Activated naive CD8-positive, alpha-beta T cell treated with anti-CD3 and anti-CD28 coated beads, Interleukin-2, amount 50 U/mL, for 24 hours (primary cell): ENCODE results near the gene RNF220.
"Not testable (repeated sequence)": the region's sequence is repeated elsewhere in the genome, so short reads cannot be mapped to it uniquely, and the experiment has no call there.

Experiments
- ATAC-seq: fragments of 150-1000 bp; cut with Tn5 transposase; one replicate; pipeline ENCODE4 v1.10.0; 2021
- DNase-seq: peaks from one replicate; pipeline ENCODE4 v3.0.0; 2021
- H3K27ac Mint-ChIP-seq: one replicate; pipeline ENCODE4 v1.8.0; 2021; ENCODE audit warnings: mild to moderate bottlenecking, mixed read lengths
- H3K27me3 Mint-ChIP-seq: one replicate; pipeline ENCODE4 v1.8.0; 2021; ENCODE audit warnings: mixed read lengths
- H3K36me3 Mint-ChIP-seq: one replicate; pipeline ENCODE4 v1.8.0; 2021; ENCODE audit warnings: low read depth, mixed read lengths
- H3K4me1 Mint-ChIP-seq: one replicate; pipeline ENCODE4 v1.8.0; 2021; ENCODE audit warnings: mixed read lengths
- H3K4me3 Mint-ChIP-seq: one replicate; pipeline ENCODE4 v1.8.0; 2021; ENCODE audit warnings: mild to moderate bottlenecking, moderate library complexity, mixed read lengths
- H3K9me3 Mint-ChIP-seq: one replicate; pipeline ENCODE4 v1.8.0; 2021; ENCODE audit warnings: mixed read lengths

RNF220 gene

DNA sequence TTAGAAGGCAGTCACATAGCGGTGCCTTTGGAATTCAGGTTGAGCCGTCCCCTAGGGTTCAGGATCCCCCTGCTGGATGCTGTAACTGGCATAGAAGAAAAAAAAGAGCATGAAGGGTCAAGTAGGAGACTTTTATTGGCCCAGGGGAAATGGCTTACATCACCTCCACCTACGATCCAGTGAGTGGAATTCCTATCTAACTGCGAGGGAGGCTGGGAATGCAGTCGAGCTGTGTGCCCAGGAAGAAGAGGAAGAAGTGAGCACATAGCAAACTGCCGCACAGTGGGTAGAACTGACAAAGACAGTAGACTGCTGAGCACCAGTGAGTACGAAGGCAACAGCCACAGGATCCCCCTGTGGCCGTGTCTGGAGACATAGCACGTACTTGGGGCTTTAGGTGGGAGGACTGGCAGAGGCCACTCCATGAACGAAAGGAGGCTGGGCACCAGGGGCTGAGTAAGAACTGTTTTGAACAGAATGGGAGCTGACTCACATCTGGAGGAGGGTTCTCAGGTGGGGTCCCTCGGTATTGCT is 79.2 kb downstream of the RNF220 start:
- ATAC-seq (no peak), DNase-seq (no peak)
- peaks cover 18% of the 10 kb centered on the region for H3K27me3 Mint-ChIP-seq
- peaks cover 2% of the 10 kb centered on the region for H3K4me1 Mint-ChIP-seq
- no peak overlapping the region for H3K27ac Mint-ChIP-seq
- no peaks in the 10 kb centered on the region for H3K9me3 Mint-ChIP-seq
- no peak overlapping the region for H3K4me3 Mint-ChIP-seq
- no peaks in the 10 kb centered on the region for H3K36me3 Mint-ChIP-seq

DNA sequence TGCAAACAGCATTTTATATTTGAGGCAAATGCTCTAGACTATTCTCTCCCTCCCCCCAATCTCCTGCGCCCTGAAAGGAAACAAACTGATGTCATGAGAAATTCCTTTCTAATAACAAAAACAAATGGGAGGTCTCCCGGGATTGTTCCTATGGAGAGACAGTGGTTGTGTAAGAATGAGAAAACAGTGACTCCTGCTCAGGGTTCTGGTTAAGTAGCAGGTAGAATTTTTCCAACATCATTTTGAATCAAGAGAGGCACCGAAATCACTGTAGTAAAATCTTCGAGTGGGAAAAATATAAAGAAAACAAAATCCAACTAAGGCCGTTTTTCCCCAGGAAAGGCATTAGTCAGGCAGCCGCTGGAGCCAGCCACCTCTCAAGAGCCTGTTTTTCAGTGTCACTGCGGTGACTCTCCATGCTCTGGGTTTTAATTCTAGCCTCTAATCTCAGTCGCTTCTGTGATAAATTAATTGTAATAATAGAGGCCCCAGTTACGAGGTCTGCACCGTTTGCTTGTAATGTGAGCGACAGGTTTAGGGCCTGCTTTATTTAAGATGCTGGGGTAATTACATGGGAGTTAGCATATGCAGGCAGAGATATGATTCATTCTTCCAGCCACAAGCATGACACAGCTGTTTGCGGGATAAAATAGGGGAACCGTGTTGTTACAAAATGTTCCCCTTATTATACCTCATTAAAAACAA is 80.3 kb downstream of the RNF220 start:
- Mint-ChIP-seq H3K27ac (no peak overlapping the region), H3K27me3 (peaks cover 18% of the 10 kb centered on the region), H3K9me3 (no peaks in the 10 kb centered on the region), H3K36me3 (no peaks in the 10 kb centered on the region), H3K4me3 (no peak overlapping the region), H3K4me1 (peaks cover 2% of the 10 kb centered on the region)
- peak; percentile 59 for ATAC-seq
- DNase-seq = peak; percentile 3

DNA sequence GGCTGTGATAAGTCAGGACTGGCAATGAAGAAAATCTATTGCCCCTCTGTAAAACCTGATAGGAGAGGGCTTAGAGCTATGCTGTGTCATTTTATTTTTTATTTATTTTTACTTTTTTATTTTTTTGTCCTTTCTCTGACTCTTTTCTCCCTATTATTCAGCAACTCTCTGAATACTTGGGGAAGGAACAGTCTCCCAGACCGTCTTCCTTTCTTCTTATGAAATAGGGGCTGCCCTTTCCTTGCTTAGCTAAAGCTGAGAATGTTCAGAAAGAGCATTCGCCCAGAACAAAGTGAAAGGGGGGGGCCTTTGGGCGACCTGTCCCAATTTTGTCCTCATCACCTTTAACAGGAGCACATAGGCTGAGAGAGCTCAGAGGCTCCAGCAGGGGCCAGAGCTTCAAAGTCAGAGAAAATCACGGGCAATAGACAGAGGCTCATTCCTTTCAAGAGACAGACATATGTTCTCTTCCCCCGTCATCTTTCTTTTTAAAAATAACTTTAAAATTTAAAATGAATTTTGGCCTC is 80.9 kb downstream of the RNF220 start:
- DNase-seq (no peak), ATAC-seq (no peak)
- Mint-ChIP-seq H3K27me3 (peaks cover 18% of the 10 kb centered on the region), H3K9me3 (peaks cover 5% of the 10 kb centered on the region), H3K27ac (no peak overlapping the region), H3K36me3 (no peaks in the 10 kb centered on the region), H3K4me3 (no peak overlapping the region), H3K4me1 (peaks cover 2% of the 10 kb centered on the region)

DNA sequence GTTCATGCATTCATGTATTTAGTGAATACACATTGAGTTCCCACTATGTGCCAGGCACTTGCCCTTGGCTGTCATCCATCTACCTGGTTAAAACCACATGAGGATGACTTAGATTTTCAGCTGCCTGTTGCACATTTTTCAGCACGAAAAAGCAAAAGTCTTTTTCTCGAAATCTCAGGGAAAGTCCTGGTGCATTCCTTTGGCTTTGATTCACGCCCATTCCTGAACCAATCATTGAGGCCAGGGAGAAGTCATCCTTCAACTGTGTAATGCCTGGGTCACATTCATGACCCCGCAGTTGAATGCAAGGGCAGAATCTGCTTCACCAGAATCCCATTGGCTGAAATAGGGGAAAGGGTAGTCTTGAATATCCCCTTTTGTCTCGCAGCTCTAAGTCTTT is 84.4 kb downstream of the RNF220 start:
- ATAC-seq (no peak), DNase-seq (no peak)
- H3K36me3 Mint-ChIP-seq = no peaks in the 10 kb centered on the region

DNA sequence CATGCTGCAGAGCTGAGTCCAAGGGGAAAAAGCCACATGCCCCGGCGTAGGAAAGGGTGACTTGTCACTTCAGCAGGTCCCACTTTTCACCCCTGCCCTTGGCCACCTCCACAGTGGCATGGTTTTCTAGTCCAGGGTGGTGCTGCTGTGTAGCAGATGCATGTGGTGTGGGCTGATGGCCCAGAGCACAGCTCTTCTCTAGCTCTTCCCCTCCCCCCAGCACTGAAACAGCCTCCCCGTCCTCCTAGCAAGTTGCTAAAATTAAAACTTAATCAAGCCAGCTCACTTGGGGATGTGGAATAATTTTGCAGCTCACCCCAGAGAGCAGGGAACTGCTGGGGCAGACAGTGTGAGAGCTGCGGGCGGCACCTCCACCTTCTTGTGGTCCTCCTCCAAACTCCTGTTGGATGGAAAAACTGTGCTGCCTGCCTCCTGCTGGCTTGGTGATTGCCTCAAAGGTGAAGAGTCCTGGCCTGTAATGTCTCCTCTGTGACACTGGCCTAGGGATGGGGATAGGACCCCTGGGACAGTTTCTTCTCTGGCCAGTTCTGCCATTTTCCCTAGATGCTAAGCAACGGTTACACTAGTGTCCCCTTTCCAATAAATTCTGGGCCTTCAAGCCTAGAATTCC is 91.6 kb downstream of the RNF220 start:
- Mint-ChIP-seq H3K27ac (no peak overlapping the region), H3K36me3 (no peaks in the 10 kb centered on the region), H3K27me3 (no peaks in the 10 kb centered on the region), H3K4me3 (no peak overlapping the region), H3K4me1 (no peaks in the 10 kb centered on the region), H3K9me3 (no peaks in the 10 kb centered on the region)
- no peak for ATAC-seq
- no peak for DNase-seq

More for the DNA sequence above, 84.4 kb downstream of the RNF220 start:
- H3K27ac Mint-ChIP-seq = no peak overlapping the region
- peaks cover 2% of the 10 kb centered on the region for H3K4me1 Mint-ChIP-seq
- H3K9me3 Mint-ChIP-seq = peaks cover 5% of the 10 kb centered on the region
- H3K27me3 Mint-ChIP-seq = peaks cover 13% of the 10 kb centered on the region
- no peak overlapping the region for H3K4me3 Mint-ChIP-seq

DNA sequence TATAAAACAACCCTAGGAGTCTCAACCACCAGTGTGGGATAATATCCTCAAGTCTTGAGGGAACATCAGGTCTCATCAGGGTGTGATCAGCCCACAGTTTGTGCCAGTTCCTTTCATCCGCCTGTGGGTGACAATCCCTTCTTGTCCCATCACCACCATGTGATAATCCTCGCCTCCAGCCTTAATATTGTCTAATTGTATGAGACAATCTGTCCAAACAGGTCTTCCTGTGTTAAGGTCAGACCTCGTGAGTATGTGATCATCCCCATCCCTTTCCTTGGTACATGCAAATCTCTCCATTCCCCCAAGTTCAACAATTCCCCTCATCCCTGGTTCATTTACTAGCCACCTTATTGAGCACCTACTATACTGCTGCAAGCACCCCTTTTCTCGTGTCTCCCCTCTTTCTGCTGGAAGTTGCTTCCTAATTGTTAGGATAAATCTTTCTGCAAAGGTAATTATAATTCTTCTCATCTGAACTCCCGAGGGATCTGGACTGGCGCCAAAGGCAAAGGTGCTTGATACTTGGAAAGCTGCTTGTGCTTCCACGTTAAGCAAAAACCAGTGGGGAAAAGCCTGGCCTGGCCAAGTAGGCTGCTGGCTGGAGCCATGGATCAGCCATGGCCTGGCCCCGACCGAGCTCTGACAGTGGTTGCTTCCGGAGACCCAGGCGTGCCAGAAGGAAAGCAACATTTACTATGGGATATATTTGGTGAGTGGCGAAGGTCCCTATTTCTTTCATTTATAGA is 92.5 kb downstream of the RNF220 start:
- no peaks in the 10 kb centered on the region for H3K4me1 Mint-ChIP-seq
- no peaks in the 10 kb centered on the region for H3K36me3 Mint-ChIP-seq
- no peaks in the 10 kb centered on the region for H3K27me3 Mint-ChIP-seq
- H3K4me3 Mint-ChIP-seq = no peak overlapping the region
- H3K9me3 Mint-ChIP-seq = no peaks in the 10 kb centered on the region
- ATAC-seq (no peak), DNase-seq (no peak)
- H3K27ac Mint-ChIP-seq = no peak overlapping the region

DNA sequence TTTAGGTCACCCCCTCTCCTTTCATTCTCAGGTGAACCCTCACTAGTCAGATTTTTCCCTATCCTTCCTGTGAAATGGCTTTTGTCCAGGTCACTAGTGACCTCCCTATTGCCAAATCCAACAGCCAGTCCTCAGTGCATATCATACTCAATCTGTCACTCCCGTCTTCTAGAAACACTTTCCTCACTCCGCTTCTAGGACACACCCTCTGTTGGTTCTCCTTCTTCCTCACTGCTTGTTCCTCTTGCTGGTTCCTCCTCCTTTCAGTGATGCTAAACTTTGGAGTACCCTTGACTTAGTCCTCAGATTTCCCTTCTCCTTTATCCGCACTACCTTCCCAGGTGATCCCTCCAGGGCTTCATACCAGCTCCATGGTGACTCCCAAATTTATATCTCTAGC is 94.3 kb downstream of the RNF220 start:
- no peaks in the 10 kb centered on the region for H3K9me3 Mint-ChIP-seq
- H3K27me3 Mint-ChIP-seq = no peaks in the 10 kb centered on the region
- no peak overlapping the region for H3K27ac Mint-ChIP-seq
- DNase-seq = no peak
- ATAC-seq = no peak
- no peaks in the 10 kb centered on the region for H3K4me1 Mint-ChIP-seq
- no peaks in the 10 kb centered on the region for H3K36me3 Mint-ChIP-seq
- no peak overlapping the region for H3K4me3 Mint-ChIP-seq

DNA sequence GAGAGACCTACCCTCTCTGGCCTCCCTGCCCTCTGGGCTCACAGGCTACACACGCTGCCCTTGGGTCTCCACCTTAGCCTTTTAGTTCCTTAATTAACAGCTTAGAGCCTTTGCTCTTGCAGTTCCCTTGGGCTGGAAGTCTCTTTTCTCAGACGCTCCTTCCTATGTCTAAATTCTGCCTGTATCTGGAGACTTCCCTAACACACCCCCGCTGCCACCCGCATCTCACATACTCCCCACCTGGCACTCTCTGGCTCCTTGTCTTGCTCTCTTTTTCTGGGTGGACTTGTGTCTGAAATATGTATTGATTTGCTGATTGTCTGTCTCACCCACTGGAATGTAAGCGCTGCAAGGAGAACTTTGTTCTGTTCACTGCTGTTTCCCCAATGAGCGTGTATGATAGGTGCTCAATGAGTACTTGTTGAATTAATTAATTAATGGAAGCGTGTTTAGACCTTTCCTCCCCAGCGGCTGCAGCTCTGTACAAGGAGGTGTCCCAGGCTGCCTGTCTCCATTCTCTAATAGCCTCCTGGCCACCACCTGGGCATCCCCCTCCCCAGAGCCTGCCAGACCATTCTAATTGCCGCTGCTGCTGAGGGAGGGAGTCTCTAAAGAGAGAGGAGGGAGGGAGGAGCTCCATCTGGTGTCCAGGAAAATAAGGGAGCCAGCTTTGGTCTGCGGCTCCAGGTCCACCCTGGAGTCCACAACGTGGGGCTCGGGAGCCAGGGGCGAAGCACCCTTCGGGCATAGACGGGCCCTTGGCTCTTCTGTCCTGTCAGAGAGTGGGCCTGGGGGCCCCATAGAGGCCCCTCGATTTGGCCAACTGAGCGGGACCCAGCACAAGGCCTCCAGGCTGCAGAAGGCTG is 95.4 kb downstream of the RNF220 start:
- Mint-ChIP-seq H3K27ac (no peak overlapping the region), H3K4me3 (no peak overlapping the region), H3K36me3 (no peaks in the 10 kb centered on the region), H3K4me1 (no peaks in the 10 kb centered on the region), H3K27me3 (no peaks in the 10 kb centered on the region), H3K9me3 (no peaks in the 10 kb centered on the region)
- DNase-seq (no peak), ATAC-seq (no peak)

DNA sequence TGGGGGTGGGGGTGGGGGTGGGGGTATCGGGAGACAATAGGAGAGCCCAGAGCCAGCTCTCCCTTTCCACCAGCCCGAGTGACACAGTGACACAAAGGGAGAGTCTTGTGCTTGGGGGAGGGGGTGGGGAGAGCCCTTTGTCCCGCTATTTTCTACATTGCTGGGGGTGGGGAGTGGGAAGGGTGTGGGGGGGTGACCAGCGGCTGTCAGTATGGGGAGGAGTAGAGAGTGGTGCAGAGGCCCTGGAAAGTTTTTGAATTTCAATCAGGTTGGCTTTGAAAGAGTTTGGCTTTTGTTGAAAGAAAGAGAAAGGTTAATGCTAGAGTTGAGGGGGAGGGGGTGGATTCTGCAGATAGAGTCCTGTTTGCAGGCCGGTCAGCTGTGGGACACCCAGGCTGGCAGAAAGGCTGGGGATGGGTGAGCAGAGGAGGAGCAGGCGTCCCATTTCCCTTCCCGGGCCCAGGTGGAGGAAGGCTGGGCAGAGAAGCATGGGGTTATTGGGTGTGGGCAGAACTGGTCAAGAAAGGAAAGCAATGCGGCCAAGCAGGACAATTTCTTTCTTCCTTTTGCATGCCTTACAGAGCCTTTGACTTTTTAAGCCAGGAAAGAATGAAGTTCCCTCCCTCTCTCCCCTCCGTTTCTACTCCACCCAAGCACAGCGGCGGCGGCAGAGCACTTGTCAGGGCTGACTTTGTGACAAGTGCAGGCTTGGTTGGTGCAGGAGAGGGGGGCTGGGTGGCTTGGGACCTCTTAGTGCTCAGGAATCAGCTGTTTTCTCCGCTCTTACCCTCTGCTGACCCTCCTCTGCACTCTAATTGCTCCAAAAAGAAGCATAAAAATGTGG is 96.2 kb downstream of the RNF220 start:
- Mint-ChIP-seq H3K9me3 (no peaks in the 10 kb centered on the region), H3K4me3 (no peak overlapping the region), H3K27me3 (no peaks in the 10 kb centered on the region), H3K36me3 (no peaks in the 10 kb centered on the region), H3K4me1 (no peaks in the 10 kb centered on the region), H3K27ac (no peak overlapping the region)
- no peak for DNase-seq
- no peak for ATAC-seq

DNA sequence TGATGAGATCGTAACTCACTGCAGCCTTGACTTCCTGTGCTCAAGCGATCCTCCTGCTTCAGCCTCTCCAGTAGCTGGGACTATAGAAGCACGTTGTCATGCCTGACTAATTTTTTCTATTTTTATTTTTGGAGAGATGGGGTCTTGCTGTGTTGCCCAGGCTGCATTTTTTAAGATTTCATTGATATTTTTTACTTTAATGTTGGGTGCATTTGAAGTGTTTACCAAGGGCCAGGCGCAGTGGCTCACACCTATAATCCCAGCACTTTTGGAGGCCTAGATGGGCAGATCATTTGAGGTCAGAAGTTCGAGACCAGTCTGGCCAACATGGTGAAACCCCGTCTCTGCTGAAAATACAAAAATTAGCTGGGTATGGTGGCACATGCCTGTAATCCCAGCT is 97.8 kb downstream of the RNF220 start:
- not testable (repeated sequence) for ATAC-seq, H3K9me3 Mint-ChIP-seq, H3K27ac Mint-ChIP-seq, DNase-seq, H3K4me1 Mint-ChIP-seq, H3K4me3 Mint-ChIP-seq, H3K36me3 Mint-ChIP-seq, H3K27me3 Mint-ChIP-seq

DNA sequence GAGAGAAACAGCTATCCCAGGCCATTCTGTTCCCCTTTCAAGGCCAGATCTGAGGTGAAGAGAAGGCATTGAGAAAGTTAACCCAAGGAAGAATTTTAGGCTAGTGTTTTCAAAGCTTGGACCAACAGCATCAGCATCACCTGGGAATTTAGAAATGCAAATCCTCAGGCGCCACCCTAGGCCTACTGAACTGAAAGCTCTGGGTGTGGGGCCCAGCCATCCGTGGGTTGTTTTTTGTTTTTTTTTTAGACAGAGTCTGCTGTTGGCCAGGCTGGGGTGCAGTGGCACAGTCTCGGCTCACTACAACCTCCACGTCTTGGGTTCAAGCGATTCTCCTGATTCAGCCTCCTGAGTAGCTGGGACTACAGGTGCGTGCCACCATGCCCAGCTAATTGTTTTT is 98.6 kb downstream of the RNF220 start:
- no peak overlapping the region for H3K4me3 Mint-ChIP-seq
- no peak for DNase-seq
- H3K27ac Mint-ChIP-seq = no peak overlapping the region
- no peaks in the 10 kb centered on the region for H3K27me3 Mint-ChIP-seq
- H3K36me3 Mint-ChIP-seq = no peaks in the 10 kb centered on the region
- no peaks in the 10 kb centered on the region for H3K4me1 Mint-ChIP-seq
- no peaks in the 10 kb centered on the region for H3K9me3 Mint-ChIP-seq
- no peak for ATAC-seq

DNA sequence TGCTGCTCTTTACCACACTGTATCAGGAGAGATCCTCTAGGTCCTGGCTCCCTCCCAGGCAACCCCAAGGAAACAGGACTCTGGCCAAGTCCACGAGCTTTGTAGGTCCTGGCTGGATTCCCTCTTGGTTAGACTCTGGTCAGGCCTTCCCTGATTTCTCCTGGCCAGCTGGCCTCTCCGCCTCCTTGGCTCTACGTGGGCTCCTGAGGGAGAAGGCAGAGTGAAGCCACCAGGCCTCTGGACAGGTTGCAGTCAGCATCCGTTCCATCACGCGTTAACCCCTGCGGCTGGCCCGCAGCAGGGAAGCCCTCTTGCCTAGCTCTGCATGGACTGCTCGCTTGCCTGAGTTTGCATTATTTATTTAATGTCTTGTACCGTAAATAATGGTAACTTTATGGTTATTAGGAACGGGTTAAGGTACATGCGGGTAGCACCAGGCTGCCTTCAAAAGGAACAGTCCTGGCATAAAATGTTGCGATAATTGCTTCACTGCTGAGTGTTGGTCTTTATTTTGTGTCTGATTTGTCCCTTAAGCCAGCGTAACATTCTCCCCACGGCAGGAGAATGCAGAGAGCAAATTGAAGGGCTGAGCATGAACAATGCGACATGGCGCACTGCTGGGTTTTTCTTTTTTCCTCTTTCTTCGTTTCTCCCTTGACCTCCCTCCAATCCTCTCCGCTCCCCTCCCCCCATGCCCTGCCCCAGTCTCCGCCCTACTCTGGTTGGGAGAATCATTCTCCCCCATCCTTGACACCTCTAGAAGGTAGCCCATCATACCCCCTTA is 100.3 kb downstream of the RNF220 start:
- no peak overlapping the region for H3K27ac Mint-ChIP-seq
- no peaks in the 10 kb centered on the region for H3K36me3 Mint-ChIP-seq
- no peaks in the 10 kb centered on the region for H3K4me1 Mint-ChIP-seq
- H3K27me3 Mint-ChIP-seq = no peaks in the 10 kb centered on the region
- no peak for DNase-seq
- no peak for ATAC-seq
- H3K4me3 Mint-ChIP-seq = no peak overlapping the region
- no peaks in the 10 kb centered on the region for H3K9me3 Mint-ChIP-seq
